Endothelial cell of umbilical vein (primary cell): ENCODE measurements around the gene FGF5.

Experiments used
- CTCF ChIP-seq, 2 donors: IDR thresholded peaks; 1 replicate in 1 of 2; 2 replicates in 1 of 2; pipeline ENCODE4 v1.5.1; 2011; ENCODE audit warnings: low read length in 2 of 2, mild to moderate bottlenecking in 2 of 2, moderate library complexity in 2 of 2, control low read depth in 1 of 2, inconsistent platforms in 1 of 2, low read depth in 1 of 2; ENCODE audit not compliant: insufficient read depth in 1 of 2; ENCODE audit errors: extremely low read depth in 1 of 2
- EZH2 ChIP-seq: IDR thresholded peaks from 2 replicates; pipeline ENCODE4 v1.6.1; 2012; ENCODE audit warnings: borderline replicate concordance, low read depth, mild to moderate bottlenecking, moderate library complexity, low read length, inconsistent platforms; ENCODE audit not compliant: severe bottlenecking
- FOS ChIP-seq: IDR thresholded peaks from 2 replicates; pipeline ENCODE4 v1.6.1; 2011; ENCODE audit warnings: mild to moderate bottlenecking, low read length, moderate library complexity, borderline replicate concordance; ENCODE audit not compliant: insufficient read depth
- GATA2 ChIP-seq: IDR thresholded peaks from 2 replicates; pipeline ENCODE4 v1.7.0; 2011; ENCODE audit warnings: low read depth, mild to moderate bottlenecking, moderate library complexity, mixed read lengths, low read length; ENCODE audit not compliant: insufficient read length, insufficient read depth
- MAX ChIP-seq: IDR thresholded peaks from 2 replicates; pipeline ENCODE4 v1.6.1; 2011; ENCODE audit not compliant: insufficient read depth, insufficient read length
- MYC ChIP-seq: IDR thresholded peaks from one replicate; pipeline ENCODE4 v1.6.1; 2011; ENCODE audit warnings: mild to moderate bottlenecking, low read depth, low read length
- POLR2A ChIP-seq: IDR thresholded peaks from 2 replicates; pipeline ENCODE4 v1.6.1; 2012; ENCODE audit warnings: low read depth, mild to moderate bottlenecking, control low read depth, low read length
- POLR2AphosphoS5 ChIP-seq: IDR thresholded peaks from 2 replicates; pipeline ENCODE4 v1.6.1; 2012; ENCODE audit warnings: low read depth, mild to moderate bottlenecking, control low read depth, low read length, moderate library complexity; ENCODE audit not compliant: insufficient read depth

- TF ChIP-seq EZH2 = no peak
- peak; percentile 62 for TF ChIP-seq FOS
- TF ChIP-seq CTCF (IDR thresholded peaks at IDR 0.05; ENCODE audit: extremely low read depth in 1 of 2, insufficient read depth in 1 of 2, low read depth in 1 of 2, low read length in 2 of 2) = no peak
- TF ChIP-seq MYC = no peak
- no peak for TF ChIP-seq POLR2A
- TF ChIP-seq POLR2AphosphoS5 = no peak
- TF ChIP-seq GATA2 = no peak
- no peak for TF ChIP-seq MAX
These were observed 41.5 kb downstream of the FGF5 start for GRCh38 chr4:80307774-80308465.
